ENCODE measurements around the gene WNT7A. TPM values are rescaled to one million over a fixed set of nuclear protein-coding genes. Genes with fewer than 3 reads are reported as not detected.

Gene WNT7A
- total RNA-seq, 1 experiment from 2014 or later = not detected

- no peak for DNase-seq (ENCODE audit: low spot score)
Observed at GRCh38 chr3:13771496-13771895, 108.4 kb downstream of the WNT7A start.

- DNase-seq (ENCODE audit: low spot score) = no peak
Observed at GRCh38 chr3:13770170-13771169, 109.4 kb downstream of the WNT7A start.

- DNase-seq (ENCODE audit: low spot score) = no peak
Observed at GRCh38 chr3:13769422-13769821, 110.4 kb downstream of the WNT7A start.

DNA sequence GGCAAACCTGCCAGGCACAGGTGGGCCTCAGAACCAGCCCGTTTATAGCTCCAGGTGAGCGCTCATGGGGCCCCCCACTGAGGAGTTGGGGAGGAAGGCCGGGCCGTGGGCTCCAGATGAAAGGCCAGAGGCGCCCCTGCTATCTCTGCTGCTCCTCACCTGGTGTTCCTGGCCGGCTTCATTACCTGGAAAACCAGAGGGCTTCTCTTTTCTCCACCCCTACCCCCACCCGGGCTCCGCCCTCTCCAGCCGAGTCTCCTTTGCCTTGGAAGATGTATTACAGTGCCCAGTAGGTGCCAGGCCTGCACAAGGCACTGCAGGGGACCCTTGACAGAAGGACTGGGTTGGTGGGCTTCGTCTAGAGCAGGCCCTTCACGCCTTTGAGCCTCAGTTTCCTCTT, 111.4 kb downstream of the WNT7A start:
- DNase-seq (ENCODE audit: low spot score) = no peak

DNA sequence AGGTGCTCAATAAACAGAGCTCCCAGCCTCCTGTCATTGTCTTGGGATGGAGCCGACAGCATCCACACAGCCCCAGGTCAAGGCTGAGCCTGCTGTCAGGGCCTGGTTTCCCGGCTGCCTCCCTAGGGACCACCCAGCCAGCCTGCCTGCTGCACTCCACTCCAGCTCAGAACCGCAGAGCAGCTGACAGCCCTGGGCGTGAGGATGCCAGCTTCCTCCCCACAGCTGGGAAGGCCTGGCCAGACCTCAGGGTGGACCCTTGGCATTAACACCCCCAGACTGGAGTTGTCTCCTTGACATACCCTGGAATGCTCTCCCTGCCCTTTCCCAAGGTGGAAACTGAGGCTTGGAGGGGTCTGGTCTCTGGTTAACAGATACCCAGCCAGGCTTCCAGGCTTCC, 112.0 kb downstream of the WNT7A start:
- DNase-seq (ENCODE audit: low spot score) = no peak

DNA sequence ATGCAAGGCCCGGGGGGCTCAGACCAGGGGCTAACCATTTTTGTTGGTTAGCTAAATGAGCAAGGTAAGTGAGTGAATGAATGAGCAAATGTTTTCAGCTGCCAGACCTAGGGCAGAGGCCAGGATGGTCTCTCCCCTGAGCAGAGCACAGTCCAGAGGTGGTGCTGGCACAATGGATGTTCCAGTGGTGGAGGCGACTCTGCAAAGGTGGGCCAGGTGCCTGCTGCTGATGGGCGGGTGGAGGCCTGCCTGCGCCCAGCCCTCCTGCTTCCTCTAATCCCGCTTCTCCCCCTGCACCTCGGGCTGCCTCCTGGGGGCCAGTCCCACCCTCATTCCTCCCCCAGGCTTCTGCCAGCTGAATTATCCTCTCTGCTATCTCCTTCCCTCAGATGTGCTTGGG, 112.8 kb downstream of the WNT7A start:
- DNase-seq (ENCODE audit: low spot score) = no peak

Other genes starting within 250 kb of the WNT7A start
- gene CHCHD4, start 244.8 kb upstream of the WNT7A start, total RNA-seq (2014; rRNA removed; shearing (Covaris generic)) = 45.3 and 48.5 TPM in 2 replicates
- gene TMEM43, start 245.0 kb upstream of the WNT7A start, total RNA-seq (2014; rRNA removed; shearing (Covaris generic)) = 117 and 132 TPM in 2 replicates

Measured in A172 (cell line).